HG02943 (cell line): ENCODE measurements around the gene SLC22A17.

Source experiments
- ATAC-seq: cut with Tn5 transposase; IDR thresholded peaks from one replicate; pipeline ENCODE4 v1.9.1; 2021; ENCODE audit warnings: mild to moderate bottlenecking, low read depth, moderate library complexity; ENCODE audit not compliant: unreplicated experiment

Gene SLC22A17

DNA sequence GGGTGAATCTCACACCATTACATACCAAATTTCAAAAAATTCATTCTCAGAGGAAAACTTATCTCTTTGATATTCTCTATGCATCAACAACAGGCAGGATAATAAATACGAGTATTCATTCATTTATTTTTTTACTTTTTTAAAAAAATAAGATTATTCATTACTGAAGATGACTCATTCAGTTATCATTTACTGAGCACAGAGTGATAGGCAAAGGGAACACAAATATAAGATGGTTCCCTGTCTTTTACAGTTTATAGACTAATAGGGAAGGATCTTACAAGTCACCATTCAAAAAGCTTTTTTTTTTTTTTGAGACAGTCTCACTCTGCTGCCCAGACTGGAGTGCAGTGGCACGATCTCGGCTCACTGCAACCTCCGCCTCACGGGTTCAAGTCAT lies 36.4 kb downstream of the SLC22A17 start:
- no peak for ATAC-seq

DNA sequence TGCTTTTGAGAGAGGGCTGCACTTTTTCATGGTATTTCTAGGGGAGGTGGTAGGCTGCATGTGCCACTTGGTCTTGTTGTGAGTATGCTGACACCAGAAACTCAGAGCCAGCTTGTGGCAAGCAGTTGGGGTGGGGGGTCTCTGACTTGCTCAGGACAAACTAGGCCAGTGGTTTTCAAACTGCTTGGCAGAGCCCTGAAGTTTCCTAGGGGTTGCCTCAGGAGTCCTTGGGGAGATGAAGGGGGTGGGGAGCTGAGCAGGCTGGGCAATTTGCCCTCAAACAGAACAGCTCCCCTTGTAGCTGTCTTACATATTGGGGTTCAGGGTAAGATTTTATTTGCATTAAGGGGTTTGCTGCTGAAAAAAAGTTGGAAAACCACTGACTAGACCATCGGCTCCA lies 42.1 kb downstream of the SLC22A17 start:
- no peak for ATAC-seq

DNA sequence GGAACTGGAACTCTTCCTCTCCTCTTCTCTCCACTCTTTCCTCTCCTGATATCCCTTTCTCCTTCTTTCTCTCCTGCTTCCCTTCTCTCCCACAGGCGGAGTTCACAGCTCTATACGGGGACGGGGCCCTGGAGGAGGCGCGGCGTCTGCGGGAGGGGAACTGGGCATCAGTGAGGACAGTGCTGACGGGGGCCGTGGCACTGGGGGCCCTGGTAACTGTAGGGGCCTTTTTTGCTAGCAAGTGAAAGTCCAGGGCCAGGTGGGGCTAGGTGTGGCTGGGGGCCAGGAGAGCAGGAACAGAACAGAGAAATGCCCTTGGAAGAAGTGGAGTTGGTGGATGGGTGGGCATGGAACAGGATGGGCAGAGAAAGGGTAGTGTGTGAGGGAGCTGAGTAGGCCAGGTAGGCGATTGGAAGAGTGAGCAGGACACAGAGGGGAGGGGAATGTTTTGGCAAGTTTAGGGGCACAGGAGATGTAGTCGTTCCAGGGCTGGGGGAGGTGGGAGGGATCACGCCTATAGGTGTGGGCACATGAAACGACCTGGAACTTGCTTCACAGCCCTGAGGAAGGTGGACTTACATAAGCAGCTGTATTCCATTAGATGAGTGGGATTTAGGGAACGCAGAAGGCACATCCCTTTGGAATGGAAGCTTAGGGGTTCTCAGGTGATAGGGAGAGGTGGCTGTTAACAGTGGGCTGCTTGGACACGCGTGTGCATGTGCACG lies 43.8 kb downstream of the SLC22A17 start:
- no peak for ATAC-seq

DNA sequence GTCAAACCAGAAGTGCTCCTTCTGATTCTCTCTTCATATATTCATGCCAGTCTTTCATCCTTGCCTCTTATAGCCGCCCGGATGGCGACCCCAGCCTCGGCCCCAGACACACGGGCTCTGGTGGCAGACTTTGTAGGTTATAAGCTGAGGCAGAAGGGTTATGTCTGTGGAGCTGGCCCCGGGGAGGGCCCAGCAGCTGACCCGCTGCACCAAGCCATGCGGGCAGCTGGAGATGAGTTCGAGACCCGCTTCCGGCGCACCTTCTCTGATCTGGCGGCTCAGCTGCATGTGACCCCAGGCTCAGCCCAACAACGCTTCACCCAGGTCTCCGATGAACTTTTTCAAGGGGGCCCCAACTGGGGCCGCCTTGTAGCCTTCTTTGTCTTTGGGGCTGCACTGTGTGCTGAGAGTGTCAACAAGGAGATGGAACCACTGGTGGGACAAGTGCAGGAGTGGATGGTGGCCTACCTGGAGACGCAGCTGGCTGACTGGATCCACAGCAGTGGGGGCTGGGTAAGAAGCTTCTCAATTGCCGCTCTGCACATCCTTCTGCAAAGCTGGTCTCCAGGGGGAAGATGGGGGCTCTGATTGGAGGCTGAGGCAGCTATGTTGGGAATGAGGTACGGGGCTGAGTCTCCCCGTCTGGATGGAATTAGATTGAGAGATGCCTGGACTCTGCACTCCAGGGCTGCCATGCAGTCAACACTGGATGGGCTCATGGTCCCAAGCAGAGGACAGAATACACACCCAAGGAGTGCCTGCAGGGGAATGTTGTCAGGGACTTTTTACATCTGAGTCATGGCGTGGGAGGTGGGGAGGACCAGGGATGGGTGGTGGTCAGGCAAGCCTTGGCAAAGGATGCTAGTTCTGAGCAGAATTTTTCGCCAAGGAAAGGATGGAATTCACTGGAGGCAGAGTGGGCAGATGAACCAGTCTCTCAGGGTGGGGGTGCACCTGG lies 44.7 kb downstream of the SLC22A17 start:
- no peak for ATAC-seq

DNA sequence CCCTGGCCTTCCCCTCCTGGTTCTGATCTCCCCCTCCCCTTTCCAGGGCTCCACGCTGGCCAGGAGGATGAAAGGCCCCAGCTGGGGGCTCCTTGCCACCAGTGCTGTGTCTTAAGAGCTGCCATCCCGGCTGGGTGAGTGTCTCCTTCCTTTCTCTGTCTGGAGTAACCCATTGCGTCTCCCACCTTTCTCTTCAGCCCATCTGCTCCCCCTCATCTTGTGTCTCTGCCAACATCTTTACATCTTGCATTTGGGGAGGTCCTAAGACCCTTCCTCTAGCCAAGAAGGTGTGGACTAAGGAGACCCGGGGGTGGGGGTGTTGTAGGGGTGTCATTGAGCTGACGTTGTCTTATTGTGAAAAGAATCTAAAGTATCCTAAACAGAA lies 45.5 kb downstream of the SLC22A17 start:
- no peak for ATAC-seq

DNA sequence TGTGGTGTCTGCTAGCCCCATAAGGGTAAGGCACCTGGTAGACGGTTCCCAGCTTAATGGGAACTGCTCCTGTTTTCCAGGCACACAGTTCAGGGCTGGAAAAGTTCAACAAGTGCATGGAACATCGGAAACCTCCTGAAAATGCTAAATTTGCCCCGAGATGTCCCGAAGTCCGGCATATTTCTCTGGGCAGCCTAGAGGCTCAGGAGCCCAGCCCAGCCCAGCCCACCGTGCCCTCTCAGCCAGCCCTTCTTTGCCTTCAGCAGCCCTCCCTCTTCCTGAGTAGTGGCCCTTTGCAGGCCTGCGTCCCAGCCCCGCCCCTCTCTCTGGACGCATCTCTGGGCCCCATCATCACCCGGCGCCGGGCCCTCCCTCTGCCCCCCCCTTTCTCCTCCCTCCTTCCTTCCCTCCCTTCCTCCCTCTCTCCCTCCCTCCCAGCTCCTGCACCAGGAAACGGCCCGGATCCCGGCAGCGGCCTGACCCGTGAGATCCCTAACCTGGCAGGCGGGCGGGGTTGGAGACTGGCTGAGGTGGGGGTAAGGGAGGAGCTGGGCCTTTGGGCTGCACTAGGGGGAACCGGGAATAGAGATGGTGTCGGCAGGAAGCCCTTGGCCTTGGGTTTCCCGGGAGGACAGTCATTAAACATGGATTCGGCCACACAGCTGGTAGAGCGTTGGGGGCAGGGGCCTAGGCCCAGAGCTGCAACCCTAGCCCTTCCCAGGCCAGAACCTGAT lies 46.1 kb downstream of the SLC22A17 start, which contains the start of gene BCL2L2:
TSS of gene BCL2L2 (plus strand) at position 422 of the 734 bp plus-strand sequence. CDS start 935 bp downstream, outside the sequence.
- ATAC-seq = no peak

DNA sequence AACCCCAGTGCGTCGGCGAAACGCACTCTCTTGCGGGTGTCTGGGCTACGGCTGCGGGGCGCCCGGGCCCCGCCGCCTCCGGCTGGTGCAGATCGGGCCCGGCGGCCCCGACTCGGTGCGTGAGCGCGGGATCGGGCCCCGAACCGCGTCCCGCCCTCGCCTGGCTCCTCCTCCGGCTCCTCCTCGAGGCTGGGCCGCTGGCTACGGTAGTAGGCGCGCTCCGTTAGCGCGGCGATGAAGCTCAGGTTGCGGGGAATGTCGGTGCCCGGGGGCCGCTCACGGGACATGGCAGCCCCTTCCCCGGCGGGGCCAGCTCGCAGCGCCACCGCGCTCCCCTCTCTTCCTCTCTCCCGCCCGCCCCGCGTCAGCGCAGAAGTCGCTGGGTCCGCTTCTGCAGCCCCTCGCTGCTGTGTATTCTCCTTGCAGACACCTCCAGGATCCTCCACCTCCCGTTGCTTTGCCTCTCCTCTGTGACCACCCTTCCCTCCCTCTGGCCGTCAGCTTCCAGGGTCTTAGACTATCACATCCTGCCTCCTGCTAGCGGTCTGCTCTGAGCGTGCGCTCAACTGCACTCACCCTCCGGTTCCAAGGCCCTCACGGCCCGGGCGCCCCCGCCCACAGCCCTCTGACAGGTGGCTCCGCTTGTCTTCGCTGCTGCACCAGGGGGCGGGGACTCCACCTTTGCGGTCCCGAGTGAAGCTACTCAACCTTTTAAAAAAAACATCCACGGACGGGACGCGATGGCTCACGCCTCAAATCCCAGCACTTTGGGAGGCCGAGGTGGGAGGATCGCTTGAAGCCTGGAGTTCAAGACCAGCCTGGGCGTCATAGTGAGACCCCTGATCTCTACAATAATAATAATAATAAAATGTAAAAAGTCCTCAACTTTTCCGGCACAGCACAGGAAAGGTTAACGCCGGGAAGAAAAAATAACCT lies 50.1 kb downstream of the SLC22A17 start, which contains the start of gene PPP1R3E:
TSS of gene PPP1R3E (minus strand) at position 570 of the 936 bp plus-strand sequence. CDS start at position 287, 283 bp downstream.
- ATAC-seq = peak; percentile 30

DNA sequence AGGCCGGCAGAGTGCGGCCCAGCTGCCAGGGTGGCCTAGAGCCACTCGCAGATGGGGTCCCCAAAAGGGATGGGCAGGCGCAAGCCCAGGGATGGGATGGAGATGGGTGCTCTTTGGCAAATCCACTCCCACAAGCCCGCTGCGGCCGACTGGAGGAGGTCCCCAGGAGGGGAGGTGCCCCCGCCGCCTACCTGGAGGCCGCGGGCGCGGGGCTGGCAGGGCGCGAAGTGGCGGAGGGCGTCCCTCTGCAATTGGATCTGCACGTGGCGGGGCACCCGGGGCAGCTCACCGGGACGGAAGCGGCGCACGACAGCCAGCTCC lies 50.8 kb downstream of the SLC22A17 start:
- ATAC-seq = peak; percentile 14

DNA sequence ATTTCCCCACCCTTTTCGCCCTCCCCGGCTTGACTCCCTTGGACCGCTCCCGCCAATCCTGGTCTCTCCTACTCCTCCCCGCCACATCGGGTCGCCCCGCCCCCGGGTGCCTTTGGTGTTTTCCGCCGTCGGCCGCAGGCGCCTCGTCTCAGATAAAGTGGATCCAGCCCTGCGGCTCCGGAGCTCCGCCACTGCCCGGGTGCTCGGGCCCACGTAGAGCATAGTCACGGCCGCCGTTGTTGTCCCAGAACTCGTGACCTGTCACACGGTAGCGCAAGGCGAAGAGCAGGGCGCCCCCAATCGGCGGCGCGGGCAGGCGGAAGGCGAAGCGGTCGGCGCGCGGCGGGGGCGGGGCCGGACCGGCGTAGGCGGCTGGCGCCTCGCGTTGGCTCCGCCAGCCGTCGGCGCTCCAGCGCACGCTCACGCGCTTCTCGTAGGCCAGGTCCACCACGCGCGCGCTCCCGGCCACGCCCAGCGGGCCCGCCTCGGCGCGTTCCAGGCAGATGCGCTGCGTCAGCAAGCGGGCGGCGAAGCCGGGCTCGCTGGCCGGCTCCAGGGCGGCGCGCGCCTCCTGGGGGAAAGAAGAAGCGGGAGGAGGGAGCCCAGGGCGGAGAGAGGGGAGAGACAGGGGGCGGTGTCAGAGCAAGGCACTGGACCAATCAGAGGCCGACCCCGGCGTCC lies 51.3 kb downstream of the SLC22A17 start:
- ATAC-seq = peak; percentile 73

DNA sequence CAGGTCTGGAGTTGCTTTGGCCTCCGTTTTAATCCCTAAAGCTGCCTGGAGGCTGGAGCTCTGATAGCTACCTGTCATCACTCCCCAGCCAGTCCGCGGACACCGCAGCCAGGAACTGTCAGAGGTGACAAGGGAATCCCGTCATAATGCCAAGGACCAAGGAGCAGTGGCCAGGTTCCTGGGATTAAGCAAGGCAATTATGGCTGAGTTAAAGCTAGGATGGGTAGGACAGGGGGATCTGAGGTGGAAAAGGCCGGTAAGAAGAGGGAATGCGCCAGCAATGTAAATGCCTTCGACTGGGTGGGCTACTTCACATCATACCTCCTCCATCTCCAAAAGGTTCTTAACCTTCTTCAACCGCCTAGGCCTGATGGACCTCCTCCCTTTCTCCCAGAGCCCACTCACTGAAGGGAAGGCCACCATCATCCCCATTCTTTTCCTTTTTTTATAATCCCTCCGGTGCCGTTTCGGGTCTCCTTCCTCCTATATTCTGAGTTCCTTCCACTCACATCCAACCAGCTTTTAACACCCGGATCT lies 51.9 kb downstream of the SLC22A17 start:
- ATAC-seq = no peak

DNA sequence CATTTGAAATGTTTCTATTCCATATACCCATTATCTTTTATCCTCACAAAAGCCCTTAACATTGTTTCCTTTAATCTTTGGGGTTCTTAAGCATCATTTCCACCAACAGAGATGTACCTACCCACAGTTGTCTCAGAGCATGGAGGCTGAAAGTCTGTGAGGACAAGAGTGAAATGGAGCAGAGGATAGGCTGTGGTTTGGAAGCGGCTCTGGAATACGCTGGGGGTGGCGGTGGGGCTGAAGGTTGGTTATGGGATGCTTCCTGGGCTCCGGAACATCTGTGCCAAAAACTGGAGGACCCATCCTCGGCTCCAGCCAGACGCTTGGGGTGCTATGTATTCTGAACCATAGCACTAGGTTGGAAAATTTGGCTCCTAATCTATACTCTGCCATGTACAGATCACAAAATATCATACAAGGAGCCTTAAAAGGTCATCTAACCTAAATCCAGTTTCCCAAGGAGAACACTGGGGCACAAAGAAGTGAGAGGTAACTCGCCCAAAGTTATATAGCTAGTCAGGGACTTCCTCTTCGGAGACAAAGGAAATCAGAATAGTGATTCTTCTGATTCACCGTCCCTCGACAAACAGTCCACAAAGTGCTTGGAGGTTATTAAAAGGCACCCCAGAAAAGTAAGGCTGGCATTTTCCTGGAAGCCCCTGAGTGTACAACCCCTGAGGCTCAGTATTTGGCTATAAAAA lies 52.6 kb downstream of the SLC22A17 start:
- ATAC-seq = no peak

DNA sequence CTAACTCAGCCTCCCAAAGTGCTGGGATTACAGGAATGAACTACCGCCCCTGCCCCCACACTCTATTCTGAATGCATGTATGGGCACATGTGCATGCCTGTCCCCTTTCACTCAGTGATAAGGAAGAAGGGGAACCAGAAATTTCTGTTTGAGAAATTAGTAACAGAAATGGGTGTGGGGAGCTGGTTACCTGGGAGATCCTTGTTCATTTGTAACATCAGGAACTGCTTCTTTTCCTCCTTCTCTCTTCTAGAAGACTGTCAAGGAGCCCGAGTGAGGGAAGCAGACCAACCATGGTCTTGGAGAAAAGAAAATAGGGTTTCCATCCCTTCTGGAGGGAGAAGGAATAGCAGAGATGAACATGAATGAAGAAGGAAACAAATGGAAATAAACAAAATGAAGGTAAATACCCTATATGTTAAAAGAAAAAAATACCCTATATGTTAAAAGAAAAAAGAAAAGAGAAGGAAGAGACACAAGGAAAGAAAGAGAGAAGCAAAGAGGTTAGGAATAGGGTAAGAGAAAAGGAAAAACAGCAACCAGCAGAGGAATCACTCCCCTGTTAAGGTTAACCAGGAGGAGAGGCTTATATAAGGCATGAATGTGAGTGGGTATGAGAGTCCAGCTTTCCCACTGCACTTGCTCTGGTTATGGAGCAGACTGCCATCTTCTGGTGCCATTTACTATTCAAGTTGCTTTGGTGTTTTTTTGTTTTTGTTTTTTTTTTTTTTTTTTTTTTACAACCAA lies 53.3 kb downstream of the SLC22A17 start:
- no peak for ATAC-seq

DNA sequence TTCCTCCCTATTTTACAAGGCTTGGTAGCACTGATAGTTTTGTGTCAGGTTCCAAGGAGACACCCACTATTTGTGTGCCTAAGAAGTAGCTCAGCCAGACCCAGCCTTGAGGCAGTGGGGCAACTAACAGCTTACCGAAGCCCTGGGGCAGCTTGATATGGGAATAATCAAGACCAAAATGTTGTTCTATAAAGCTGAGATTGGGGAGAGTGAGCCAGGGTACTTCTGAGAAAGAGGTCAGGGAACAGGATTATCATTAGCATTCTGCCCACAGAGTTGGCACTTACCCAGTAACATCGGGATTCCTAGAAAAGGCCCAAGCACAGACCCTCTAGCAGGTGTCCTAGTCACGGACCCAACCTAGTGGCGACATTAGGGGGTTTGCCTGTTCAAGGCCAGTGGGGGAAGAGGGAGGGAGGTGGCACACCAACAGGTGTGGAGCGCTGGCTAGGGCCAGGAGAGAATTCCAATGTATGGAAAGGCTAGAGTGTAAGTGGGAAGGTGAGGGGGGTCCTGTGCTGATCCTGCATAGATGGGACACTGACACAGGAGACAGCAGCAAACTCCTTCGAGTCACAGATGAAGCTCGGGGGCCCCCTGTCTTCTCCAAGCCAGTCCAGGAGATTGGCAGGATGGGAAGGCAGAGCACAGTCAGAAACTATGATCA lies 54.9 kb downstream of the SLC22A17 start:
- ATAC-seq = no peak

DNA sequence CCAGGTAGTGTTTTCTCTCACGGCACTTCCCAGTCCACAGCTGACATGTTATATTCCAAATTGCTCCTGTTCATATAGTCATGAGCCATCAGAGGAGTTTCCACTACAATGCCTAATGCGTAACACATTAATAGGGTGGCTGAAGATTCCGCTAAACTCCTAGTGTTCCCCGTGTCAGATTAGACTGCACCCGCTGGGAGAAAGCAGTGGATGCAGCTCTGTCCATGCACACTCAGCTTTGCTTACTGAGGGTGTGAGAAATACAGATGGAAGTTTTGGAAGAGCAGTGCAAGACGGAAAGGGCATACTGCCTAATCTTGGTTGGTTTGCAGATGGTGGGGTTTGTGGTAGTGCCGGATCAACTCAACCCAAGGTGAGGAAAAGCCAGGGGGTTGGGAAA lies 55.6 kb downstream of the SLC22A17 start:
- ATAC-seq = no peak
